Limb (tissue), 2 donors: ENCODE data around the gene CFAP410.

Experiments used
- DNase-seq, 2 donors: peaks; one replicate each; pipeline ENCODE4 v3.0.0-alpha.2; 2016; ENCODE audit errors: extremely low spot score in 2 of 2

Gene CFAP410

DNA sequence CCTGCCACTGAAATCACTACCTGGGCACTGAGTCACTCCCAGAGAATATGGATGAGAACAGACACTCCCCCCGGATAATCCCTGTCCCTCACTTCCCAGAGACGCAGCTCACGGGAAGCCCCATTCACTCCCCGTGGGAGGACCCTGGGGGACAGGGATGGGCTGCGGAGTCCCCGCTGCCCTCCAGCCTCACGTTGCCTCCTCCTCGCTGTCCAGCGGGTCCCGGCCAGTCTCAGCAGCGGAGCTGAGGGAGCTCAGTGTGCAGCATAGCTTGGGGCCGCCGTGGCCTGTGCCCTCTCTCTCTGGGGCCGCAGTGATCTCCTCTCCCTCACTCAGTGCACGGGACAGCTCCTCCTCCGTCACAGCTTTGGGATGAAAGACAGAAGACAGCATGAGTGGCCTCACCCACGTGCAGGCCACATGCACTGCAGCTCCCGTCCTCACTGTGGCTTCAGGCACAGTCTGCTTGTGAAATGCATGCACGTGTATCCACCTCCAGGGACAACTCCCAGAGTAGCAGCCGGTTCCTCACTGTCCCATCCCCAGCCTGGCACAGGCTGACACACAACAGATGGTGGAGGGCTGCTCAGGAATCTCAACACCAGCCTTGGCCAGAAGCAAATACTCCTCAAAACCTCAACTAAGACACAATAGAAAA lies 7.4 kb downstream of the CFAP410 start:
- DNase-seq = no peak

DNA sequence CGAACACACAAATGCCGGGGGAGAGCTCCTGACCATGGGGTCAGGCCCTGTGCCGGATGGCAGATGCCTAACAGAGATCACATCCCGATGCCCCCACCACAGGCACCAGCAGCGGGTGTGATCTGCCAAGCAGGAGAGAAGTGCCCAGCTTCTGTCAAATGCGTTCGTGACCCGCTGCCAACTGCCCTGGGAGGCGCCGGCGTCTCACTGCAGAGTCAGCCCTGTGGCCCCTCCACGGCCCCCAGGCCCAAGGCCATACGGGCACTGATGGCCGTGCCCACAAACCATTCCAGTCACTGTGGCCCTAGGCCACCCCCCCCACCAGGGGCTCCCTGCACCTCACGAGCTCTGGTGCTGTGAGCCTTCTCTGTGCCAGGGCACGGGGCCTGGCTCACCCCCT lies 8.0 kb downstream of the CFAP410 start:
- DNase-seq = no peak

DNA sequence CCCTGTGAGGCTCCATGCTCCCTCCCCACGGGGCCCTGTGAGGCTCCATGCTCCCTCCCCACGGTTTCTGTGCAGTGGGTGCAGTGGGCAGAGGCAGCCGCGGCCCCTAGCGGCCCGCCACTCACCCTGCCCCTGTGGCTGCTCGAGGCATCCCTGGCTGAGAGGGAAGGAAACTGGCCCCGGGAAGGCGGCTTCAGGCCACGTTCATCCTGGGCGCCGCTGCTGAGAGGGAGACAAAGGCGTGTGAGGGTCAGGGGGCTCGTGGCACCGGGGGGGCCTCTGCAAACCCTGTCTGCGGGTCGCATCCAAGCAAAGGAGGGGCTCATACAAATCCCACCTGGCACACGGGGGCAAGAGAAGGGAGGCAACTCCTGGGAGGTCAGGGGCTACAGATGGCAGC lies 8.5 kb downstream of the CFAP410 start:
- no peak for DNase-seq

DNA sequence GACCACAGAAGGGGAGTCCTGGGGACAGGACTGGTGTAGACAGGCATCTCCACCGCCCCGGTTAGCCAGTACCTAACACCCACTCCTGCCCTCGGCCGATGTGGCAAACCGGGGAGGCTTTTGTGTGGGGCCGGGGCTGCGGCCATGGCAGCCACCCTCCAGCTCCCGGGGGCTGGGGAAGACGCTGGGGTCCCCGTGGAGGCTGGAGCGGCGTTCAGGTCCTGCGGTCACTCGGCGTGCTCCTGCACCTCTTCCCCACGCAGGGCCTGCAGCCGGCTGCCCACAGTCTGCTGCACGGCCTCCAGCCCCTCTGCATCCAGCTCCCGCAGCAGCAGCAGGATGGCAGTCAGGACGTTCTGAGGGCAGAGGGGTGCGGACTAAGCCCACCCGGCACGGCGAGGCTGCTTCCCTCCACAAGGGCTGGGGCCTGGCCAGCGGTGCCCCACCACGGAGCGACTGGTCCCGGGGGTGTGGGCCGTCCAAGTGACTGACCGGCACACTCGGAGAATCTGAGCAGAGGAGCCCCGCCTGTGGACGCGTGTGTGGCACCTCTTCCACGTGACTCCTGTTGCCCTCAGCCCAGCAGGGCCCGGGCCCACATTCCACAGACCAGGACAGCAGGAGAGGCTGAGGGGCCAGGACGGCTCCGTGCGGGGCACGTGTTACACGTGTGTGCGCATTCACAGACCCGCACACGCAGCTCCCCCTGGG lies 9.1 kb downstream of the CFAP410 start:
- DNase-seq = no peak

DNA sequence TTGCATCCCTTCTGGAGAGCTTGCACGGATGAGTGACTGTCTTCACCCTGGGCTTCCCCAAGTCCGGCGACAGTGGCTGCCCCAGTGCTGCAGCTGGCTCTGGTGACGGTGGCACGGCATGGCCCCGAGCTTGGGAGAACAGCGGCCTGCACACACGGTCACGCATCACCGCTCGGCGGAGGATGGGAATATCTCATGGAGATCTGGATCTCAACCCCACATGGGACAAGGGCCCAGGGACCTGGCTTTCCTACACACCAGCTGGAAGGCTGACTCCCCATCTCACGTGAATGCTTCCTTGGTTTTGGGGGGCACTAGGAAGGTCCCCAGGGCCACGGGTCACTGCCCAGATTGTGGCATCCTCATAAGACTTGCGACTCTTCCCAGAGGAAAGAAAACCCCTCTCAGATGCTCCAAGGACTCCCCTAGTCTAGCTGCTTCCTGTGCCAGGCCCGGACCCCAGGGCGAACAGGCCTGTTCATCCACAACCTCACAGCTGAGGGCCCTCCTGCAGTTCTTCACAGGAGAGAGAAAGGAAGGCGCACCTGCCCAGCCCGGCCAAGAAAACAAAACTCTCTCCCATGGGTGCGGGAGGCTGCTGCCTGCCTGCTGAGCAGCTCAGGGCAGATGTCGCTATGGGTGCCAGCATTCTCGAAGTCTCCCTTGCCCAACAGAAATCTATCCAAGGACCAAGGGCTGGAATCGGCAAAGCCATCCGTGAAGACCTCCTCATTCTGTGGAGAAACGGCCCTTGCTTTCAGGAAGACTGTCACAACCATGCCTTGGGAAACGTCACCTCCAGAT lies 9.9 kb downstream of the CFAP410 start:
- DNase-seq = no peak

DNA sequence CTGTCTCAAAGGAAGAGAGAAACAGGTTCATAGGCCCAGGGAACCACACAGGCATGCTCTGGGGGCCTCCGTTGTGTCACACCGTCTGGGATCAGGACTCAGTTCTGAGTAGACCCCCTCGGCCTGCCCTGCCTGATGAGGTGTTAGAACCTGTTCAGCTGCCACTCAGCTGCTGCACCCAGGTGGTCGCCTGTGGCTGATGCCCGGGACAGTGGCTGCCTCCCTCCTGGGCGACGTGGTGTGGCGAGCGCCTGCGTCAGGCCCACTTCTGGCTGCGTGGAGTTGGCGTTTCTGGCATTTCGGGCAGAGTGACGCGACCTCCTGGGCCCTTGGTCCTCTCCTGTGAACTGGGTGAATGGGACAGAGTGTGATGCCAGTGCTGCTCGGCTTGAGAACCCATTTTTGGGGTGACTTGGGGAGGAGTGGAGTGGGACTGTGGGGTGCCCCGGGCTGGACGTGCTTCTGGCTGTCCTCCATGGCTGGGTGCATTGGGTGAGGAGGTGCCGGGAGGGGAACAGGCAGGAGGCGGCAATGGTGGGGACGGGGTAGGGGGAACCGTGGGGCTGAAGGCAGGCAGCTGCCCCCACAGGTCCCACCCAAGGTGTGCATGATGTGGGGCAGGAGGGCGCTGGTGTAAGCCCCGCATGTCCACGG lies 10.8 kb downstream of the CFAP410 start:
- DNase-seq = no peak

DNA sequence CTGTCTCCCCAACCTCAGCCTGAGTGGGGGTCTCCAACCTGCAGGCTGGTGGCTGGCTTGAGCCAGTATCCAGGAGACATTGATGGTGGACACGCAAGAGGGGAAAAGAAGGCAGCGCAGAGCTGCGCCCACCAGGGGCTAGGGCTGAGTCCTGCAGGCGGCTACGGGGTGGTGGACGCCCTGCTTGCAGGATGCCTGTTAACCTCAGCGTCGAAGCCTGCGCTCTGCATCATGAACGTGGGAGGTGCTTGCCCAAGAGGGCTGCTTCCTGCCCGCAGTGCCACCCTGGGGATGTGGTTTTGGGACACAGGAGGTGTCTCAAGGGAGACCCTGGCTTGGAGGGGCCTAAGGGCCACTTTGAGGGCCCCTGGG lies 11.6 kb downstream of the CFAP410 start:
- DNase-seq = no peak

DNA sequence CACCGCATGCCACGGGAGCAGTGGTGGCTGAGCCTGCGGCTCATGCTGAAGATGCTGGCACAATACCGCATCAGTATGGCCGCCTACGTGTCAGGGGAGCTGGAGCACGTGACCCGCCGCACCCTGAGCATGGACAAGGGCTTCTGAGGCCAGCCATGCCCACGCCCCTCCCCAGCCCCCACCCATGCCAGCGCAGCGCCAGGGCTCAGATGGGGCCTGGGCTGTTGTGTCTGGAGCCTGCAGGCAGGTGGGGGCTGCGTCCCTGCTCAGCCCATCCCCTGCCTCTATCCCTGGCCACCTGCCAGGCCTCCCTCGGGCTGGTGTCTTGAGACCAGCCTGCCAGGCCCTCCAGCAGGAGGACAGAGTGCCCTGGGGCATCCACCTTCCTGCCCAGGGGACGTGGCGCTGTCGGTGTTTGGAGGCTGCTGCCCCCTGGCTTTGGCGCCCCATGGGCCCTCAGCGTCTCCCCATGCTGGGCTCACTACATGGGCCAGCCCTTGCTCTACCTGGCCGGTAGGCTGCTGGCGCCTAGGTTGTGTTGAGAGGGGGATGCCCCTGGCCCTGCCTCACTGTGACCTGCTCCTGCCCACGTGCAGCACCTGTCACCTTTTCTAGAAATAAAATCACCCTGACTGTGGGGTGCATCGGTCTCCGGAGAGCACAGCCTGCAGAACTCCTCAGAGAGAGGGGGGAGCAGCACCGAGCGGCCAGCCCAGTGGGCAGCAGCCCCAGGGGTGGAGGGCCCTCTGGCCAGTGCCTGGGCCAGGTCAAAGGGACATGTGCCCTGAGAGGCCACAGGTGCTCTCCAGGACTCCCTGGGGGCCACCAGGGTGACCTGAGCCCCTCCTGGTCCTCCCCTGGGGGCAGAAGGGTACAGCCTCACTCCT lies 12.2 kb downstream of the CFAP410 start:
- DNase-seq = no peak

DNA sequence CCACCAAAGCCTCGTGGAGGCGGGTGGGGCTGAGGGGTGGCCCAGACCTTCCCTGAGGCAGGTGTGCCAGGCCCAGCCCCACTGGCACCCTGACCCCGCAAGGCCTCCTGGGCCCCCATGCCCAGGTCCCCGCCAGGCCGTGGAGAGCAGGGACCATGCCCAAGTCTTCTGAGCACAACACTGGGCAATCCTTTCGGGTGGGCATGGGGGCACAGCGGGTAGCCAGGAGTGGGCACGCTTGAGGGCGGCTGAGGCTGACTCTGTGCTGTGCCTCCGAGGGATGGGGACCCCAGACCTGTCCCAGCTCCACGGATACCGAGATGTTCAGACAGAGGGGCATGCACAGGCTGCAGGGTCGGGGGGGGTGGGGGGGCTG lies 12.9 kb downstream of the CFAP410 start:
- DNase-seq = no peak

DNA sequence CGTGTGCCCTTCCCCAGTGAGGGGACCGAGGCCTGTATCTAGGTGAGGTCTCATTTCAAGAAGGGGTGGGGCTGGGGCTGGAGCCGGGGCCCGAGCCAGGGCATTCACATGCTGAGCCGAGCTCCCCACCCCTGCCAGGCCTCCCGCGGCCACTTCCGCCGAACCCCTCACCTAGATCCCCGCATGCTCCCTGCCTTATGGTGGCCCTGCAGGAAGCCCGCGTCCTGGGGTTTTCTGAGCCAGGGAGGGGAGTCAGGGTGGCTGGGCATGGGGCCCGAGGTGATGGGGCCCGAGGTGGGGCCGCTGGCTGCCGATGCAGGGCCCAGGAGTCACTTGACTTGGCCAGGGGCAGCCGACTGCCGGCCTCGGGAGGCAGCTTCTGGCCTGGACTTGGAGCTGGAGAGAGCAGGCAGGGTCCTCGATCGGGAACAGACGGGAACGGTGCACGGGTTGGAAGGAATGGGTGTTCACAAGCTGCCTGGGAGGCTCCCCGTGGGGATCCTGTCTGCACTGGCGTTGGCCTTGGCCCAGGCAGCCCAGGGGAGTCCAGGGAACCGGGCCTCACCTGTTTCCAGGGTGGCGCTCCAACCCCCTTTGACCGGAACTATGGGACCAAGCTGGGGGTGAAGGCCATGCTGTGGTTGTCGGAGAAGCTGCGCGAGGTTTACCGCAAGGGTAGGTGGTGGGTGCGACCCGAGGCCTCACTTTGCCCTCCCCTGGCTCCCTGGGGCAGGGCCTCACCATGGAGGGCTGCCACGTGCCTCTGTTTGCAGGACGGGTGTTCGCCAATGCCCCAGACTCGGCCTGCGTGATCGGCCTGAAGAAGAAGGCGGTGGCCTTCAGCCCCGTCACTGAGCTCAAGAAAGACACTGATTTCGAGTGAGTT lies 13.6 kb downstream of the CFAP410 start:
- DNase-seq = no peak

DNA sequence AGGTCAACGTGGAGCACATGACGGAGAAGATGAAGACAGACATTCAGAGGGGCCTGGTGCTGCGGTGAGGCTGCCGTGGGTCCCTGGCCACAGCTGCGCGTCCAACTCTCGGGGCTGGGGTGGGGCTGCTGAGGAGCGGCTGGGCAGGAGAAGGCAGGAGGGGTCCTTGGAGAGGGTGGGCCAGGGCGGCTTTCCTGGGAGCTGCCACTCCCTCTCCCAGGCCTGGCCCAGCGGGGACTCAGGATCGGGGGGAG lies 14.4 kb downstream of the CFAP410 start:
- no peak for DNase-seq

DNA sequence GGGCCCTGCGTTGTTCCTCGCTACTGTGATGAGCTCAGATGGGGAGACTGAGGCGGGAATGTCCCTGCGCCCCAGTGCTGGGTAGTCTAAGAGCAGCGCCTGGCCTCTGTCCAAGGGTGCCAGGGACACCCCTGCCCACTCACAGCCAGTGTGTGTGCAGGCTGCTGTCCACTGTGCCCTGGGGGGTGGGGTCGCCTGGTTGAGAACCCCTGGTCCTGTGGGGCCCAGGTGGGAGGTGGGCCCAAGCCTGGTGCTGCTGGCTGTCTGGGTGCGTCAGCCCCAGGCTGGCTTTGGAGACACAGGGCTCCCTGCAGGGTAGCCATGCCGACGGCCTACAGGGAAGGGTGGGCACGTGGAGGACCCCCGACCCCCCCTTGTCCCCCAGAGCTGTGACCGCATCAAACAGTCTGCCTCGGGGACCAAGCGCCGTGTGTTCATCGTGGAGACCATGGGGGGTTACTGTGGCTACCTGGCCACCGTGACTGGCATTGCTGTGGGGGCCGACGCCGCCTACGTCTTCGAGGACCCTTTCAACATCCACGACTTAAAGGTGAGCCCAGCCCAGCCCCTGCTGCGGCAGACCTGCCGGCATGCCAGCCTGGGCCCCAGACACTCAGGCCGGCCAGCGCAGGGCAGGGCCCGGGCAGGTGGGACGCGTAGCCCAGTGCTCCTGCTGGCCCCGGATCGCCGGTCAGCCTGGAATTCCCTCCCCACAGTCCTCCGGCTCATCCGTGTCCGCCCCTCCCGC lies 14.9 kb downstream of the CFAP410 start:
- no peak for DNase-seq

DNA sequence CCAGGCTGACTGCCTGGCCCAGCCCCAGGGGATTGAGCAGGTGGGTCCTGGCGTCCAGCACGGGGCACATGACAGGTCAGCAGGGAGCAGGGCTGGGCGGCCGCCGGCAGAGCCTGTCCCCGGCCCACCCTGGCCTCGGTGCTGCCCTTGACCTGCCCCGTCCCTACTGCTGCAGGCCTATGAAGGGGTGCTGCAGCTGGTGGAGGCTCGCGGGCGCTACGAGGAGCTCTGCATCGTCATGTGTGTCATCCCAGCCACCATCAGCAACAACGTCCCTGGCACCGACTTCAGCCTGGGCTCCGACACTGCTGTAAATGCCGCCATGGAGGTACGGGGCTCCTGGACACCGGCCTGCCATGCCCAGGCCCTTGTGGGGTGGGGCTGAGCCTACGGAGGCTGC lies 15.6 kb downstream of the CFAP410 start:
- DNase-seq = no peak

DNA sequence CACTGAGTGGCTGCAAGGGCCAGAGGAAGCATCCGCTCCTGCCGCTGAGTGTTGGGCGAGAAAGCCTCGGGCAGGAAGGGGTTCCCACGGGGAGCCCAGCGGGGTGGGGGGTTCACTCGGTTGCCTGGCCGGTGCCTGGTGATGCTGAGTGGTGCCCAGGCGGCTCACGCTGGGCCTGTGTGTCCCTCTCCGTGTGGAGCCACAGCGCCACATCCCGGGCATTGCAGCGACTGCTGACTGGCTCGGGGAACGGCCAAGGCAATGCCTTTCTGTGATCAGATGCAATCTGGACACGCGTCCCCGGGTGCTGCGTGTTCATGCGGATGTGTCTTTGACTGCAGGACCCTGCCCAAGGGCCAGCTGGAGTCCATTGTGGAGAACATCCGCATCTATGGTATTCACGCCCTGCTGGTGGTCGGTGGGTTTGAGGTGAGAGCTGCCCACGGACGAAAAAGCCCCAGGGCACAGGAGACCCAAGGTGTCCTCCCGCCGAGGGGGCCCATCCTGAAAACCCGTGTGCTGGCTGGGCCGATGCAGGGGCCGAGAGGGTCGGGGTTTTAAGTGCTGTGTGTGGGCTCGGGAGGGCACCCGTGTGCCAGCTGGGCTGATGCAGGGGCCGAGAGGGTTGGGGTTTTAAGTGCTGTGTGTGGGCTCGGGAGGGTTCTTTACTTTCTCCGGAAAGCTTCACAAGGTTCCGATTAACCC lies 16.4 kb downstream of the CFAP410 start:
- no peak for DNase-seq

DNA sequence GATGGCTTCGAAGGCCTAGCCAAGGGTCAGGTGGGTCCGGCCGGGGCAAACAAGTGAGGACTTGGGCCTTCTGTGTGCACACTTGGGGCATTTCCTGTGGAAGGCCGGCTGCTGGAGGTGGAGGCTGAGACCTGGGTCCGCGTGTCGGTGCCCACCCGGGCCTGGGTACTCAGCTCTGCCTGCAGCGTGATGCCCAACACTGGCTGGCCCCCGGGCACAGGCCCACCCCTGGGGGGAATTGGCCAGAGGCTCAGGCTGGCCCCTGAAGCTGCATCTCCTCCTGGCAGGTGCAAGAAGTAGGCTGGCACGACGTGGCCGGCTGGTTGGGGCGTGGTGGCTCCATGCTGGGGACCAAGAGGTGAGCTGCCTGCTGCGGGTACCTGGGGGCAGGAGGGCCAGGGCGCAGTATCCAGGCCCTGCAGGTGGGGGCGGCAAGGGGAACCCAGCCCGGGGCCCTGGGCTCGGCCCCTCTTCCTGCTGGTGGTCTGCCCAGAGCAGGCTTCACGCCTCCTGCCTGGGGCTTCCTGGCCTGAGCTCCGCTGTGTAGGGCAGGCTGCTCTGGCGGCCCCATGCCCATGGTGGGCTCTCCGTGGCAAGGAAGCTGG lies 17.2 kb downstream of the CFAP410 start:
- DNase-seq = no peak

DNA sequence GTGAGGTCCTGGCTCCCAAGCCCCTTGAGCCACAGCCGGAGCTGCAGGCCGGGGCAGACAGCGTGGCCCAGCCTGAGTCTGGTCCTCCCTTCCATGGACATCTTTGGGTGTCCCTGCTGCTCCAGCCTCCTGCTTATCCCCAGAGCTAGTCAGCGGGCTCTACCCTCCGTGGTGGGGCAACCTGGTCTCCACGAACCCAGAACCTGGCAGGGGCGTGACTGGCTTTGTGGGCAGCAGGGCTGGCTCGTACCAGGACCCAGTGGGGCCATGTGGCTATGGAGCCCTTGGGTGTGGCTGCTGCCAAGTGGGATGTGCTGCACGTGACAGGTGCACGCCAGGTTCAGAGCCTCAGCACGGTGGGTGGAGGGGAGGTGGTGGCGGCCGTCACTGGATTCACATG lies 18.3 kb downstream of the CFAP410 start:
- no peak for DNase-seq

DNA sequence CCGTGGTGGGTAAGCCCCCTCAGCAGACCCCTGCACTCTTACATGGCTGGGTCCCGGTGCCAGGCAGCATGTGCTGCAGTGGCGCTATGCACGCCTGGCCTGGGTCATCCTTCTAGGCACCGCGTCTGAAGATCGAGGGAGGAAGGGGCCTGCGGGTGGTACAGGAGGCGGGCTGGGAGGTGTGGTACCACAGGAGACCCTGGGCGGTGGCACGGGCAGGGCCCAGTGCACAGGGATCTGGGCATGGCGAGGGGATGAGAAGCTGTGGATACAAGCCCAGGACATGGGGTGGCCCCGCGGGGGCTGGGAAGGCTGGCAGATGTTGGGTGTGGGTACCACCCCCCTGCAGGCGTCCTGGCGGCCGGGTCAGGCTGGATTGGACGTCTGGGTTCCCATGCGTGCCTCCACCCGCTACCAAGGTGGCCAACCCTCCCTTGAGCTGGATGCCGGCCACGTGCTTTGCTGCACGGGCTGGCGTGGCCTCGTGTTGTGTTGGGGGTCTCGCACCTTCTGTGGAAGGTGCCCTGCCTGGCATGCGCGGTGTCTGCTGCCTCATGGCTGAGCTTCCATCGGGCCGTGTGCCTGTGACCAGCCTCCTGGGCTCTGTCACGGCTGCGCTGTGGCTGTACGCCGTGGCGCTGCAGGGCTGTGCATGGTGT lies 19.7 kb downstream of the CFAP410 start:
- DNase-seq = no peak
